HCT116 (cell line): Measurements from ENCODE around the gene LTB4R2. TPM values are rescaled to one million over a fixed set of nuclear protein-coding genes. Genes with fewer than 3 reads are reported as not detected.

ENCODE experiments used
- ATAC-seq: fragments of 200-7000 bp; cut with Tn5 transposase; 2 replicates; pipeline ENCODE4 v1.9.1; 2020; ENCODE audit warnings: mild to moderate bottlenecking, moderate library complexity
- BruUV-seq: library from RNA; stranded (reverse); fragments of 400-500 nt; replicated peaks from 2 replicates; lab custom pipeline; 2021; lab: Mats Ljungman, UMichigan
- CTCF ChIA-PET: fragments of 300-600 bp; sonication (Branson Sonifier 250); formaldehyde crosslinking; loops from one replicate; lab custom pipeline; 2021; ENCODE audit warnings: antibody characterized with exemption; lab: Charles Lee
- POLR2A ChIA-PET: fragments of 300-600, 350-600 bp; sonication (Branson Sonifier 250); formaldehyde crosslinking; loops from one replicate; lab custom pipeline; 2021; ENCODE audit warnings: antibody characterized with exemption; lab: Charles Lee
- RAD21 ChIA-PET, 2 experiments: fragments of 300-600 bp; sonication (Branson Sonifier 250); formaldehyde crosslinking; loops; one replicate each; lab custom pipeline; 2023; ENCODE audit warnings: low total read pairs in 2 of 2; ENCODE audit not compliant: uncharacterized antibody in 2 of 2, unreplicated experiment in 2 of 2, low non-redundant PET in 1 of 2; lab: Charles Lee
- DNase-seq: peaks from one replicate; pipeline ENCODE4 v3.0.0-alpha.2; 2010; ENCODE audit warnings: low read depth, low spot score
- H2AFZ ChIP-seq: fragments of 200-600 bp; shearing (Covaris generic), sonication (generic); 2 replicates; pipeline ENCODE4 v1.6.1; 2017; ENCODE audit warnings: low read depth, mixed run types, mixed read lengths, antibody characterized with exemption, low read length; ENCODE audit not compliant: poor library complexity, severe bottlenecking
- H3K27ac ChIP-seq: 2 replicates; pipeline ENCODE4 v1.5.1; 2012; ENCODE audit warnings: low read depth, low read length
- H3K27me3 ChIP-seq: fragments of 200-600 bp; sonication (generic); 2 replicates; pipeline ENCODE4 v1.6.1; 2016; ENCODE audit warnings: mixed run types, low read length, mixed read lengths; ENCODE audit not compliant: insufficient read depth
- H3K36me3 ChIP-seq, 2 experiments: fragments of 200-500 bp in 1 of 2; fragments of 200-600 bp in 1 of 2; sonication (Bioruptor generic) in 1 of 2; sonication (generic) in 1 of 2; 2 replicates each; pipeline versions ENCODE4 v1.5.1 to v1.6.1; 2014 to 2016; ENCODE audit warnings: low read length in 2 of 2, inconsistent platforms in 1 of 2, mixed read lengths in 1 of 2, mixed run types in 1 of 2; ENCODE audit not compliant: insufficient read depth in 2 of 2, control insufficient read depth in 1 of 2
- H3K4me1 ChIP-seq, 2 experiments: fragments of 200-600 bp in 1 of 2; sonication (generic) in 1 of 2; 2 replicates each; pipeline versions ENCODE4 v1.5.1 to v1.6.1; 2012 to 2017; ENCODE audit warnings: low read length in 2 of 2, inconsistent platforms in 1 of 2, mild to moderate bottlenecking in 1 of 2, mixed read lengths in 1 of 2, mixed run types in 1 of 2, moderate library complexity in 1 of 2; ENCODE audit not compliant: insufficient read depth in 2 of 2, control insufficient read depth in 1 of 2
- H3K4me2 ChIP-seq: fragments of 200-600 bp; sonication (generic); 2 replicates; pipeline ENCODE4 v1.6.1; 2017; ENCODE audit warnings: mixed run types, low read length, mixed read lengths
- H3K4me3 ChIP-seq, 2 experiments: fragments of 200-600 bp in 1 of 2; sonication (generic) in 1 of 2; replicated peaks in 1 of 2; 2 replicates each; pipeline ENCODE4 v1.5.1; 2011 to 2016; ENCODE audit warnings: low read length in 2 of 2, control low read depth in 1 of 2, low read depth in 1 of 2, mild to moderate bottlenecking in 1 of 2, mixed read lengths in 1 of 2, mixed run types in 1 of 2
- H3K79me2 ChIP-seq: fragments of 200-600 bp; sonication (generic); 2 replicates; pipeline ENCODE4 v1.6.1; 2017; ENCODE audit warnings: mild to moderate bottlenecking, mixed run types, low read length, moderate library complexity, mixed read lengths; ENCODE audit not compliant: insufficient read depth
- H3K9ac ChIP-seq: fragments of 200-600 bp; sonication (generic); 2 replicates; pipeline ENCODE4 v1.6.1; 2016; ENCODE audit warnings: low read length, mixed read lengths
- H3K9me2 ChIP-seq: fragments of 200-600 bp; sonication (generic), shearing (Covaris generic); 2 replicates; pipeline ENCODE4 v1.6.1; 2017; ENCODE audit warnings: mixed run types, mild to moderate bottlenecking, moderate library complexity; ENCODE audit not compliant: insufficient read depth
- H3K9me3 ChIP-seq, 2 experiments: fragments of 200-500 bp in 1 of 2; fragments of 200-600 bp in 1 of 2; sonication (Bioruptor generic) in 1 of 2; sonication (generic) in 1 of 2; 2 replicates each; pipeline ENCODE4 v1.6.1; 2014 to 2017; ENCODE audit warnings: low read length in 2 of 2, mixed read lengths in 2 of 2, inconsistent platforms in 1 of 2, low read depth in 1 of 2, mild to moderate bottlenecking in 1 of 2, mixed run types in 1 of 2, moderate library complexity in 1 of 2; ENCODE audit not compliant: control insufficient read depth in 1 of 2, insufficient read depth in 1 of 2
- H4K20me1 ChIP-seq: fragments of 200-600 bp; sonication (generic), shearing (Covaris generic); 2 replicates; pipeline ENCODE4 v1.6.1; 2017; ENCODE audit warnings: mixed run types, mild to moderate bottlenecking, moderate library complexity; ENCODE audit not compliant: insufficient read depth
- CBX3 ChIP-seq: IDR thresholded peaks from 2 replicates; pipeline ENCODE4 v1.6.1; 2012; ENCODE audit warnings: low read depth
- CEBPB ChIP-seq: IDR thresholded peaks from 2 replicates; pipeline ENCODE4 v1.6.1; 2012; ENCODE audit warnings: low read depth
- CTCF ChIP-seq, 3 experiments: fragments of 200-600 bp in 1 of 3; sonication (generic) in 1 of 3; IDR thresholded peaks in 2 of 3; conservative IDR thresholded peaks in 1 of 3; 2 replicates each; pipeline ENCODE4 v1.5.1; 2012 to 2017; ENCODE audit warnings: low read depth in 2 of 3, low read length in 2 of 3, antibody characterized with exemption in 1 of 3, borderline replicate concordance in 1 of 3, control low read depth in 1 of 3, mild to moderate bottlenecking in 1 of 3, mixed read lengths in 1 of 3, mixed run types in 1 of 3, moderate library complexity in 1 of 3; ENCODE audit not compliant: insufficient read depth in 1 of 3
- EGR1 ChIP-seq: IDR thresholded peaks from 2 replicates; pipeline ENCODE4 v1.6.1; 2012; ENCODE audit warnings: low read depth
- EZH2 ChIP-seq: fragments of 200-600 bp; sonication (generic); IDR thresholded peaks from 2 replicates; pipeline ENCODE4 v1.6.1; 2017; ENCODE audit warnings: antibody characterized with exemption, mixed run types
- FOSL1 ChIP-seq: IDR thresholded peaks from 2 replicates; pipeline ENCODE4 v1.6.1; 2012; ENCODE audit warnings: low read depth
- SIN3A ChIP-seq: IDR thresholded peaks from 2 replicates; pipeline ENCODE4 v1.6.1; 2012; ENCODE audit warnings: low read depth
- TCF7L2 ChIP-seq: IDR thresholded peaks from 2 replicates; pipeline ENCODE4 v1.7.0; 2011; ENCODE audit warnings: borderline replicate concordance, inconsistent platforms; ENCODE audit not compliant: insufficient read depth, insufficient read length; ENCODE audit errors: extremely low read depth
- ZNF274 ChIP-seq: fragments of 200-500 bp; sonication (Bioruptor generic); IDR thresholded peaks from 2 replicates; pipeline ENCODE4 v1.6.1; 2014; ENCODE audit warnings: mild to moderate bottlenecking, low read depth, low read length, inconsistent platforms
- intact Hi-C: fragments of 100-400 bp; cut with micrococcal nuclease; formaldehyde crosslinking; loops from 2 replicates; pipeline ENCODE4 v1.10.0; 2022
- total RNA-seq: library from RNA; stranded (reverse); gene quantifications from one replicate; pipeline ENCODE4 v1.2.1, GENCODE V29; 2021; ENCODE audit not compliant: unreplicated experiment

Gene LTB4R2
- total RNA-seq, 1 experiment from 2014 or later: 15.4 TPM

DNA sequence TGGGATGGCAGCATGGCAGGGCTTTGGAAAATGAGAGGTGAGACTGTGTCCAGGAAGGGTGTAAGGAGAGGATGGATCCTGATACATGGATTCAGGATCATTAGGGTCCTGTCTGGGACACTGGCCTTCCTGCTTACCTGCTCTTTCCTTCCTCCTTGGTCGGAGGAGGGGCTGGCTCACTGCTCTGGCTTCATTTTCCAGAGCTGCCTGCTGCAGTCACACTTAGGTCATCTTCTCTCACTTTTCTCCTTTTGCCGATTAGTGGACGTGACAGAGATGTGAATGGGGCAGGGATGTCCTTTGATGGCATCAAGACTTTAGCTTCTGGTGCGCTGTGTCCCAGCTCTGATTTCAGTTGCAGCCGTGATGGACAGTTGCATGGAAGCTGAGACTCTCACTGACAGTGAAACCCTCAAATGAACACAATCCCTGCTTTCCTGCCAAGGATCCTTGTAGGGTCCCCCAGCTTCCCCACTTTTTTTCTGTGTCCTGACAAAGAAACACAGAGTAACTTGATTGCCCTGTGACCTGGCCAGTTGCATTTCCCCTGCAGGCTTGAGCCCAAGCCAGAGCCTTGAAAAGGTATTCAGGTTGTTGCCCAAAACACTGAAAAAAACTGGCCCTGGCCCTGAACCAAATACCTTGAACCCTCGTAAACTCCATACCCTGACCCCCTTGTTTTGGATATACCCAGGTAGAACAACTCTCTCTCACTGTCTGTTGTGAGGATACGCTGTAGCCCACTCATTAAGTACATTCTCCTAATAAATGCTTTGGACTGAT is 1.4 kb upstream of the LTB4R2 start:
- peaks cover 7 to 16% of the 10 kb centered on the region in 2 experiments for H3K4me1 ChIP-seq
- no TSS peak for BruUV-seq
- no peaks in the 10 kb centered on the region for H3K27me3 ChIP-seq
- ChIA-PET CTCF (interaction anchor here (0.6 to 3.3 kb wide), 23 partner anchors 8 to 250 kb away, joined by 3 to 59 read pairs (median 4); partner anchors contain the start of genes CHMP4A, DHRS1, MDP1 and NOP9), POLR2A (interaction anchor here (0.8 to 1.9 kb wide), 3 partner anchors 10 to 123 kb away, joined by 3 to 7 read pairs (median 4); partner anchors contain the start of gene TINF2), RAD21 (interaction anchor here in 1 of 2 experiments (1.0 kb wide), 2 partner anchors 123 to 250 kb away, joined by 3 read pairs; no protein-coding TSS in a partner anchor)
- H3K36me3 ChIP-seq: peaks cover 24 to 28% of the 10 kb centered on the region in 2 experiments; a peak in 3 of 4 replicates
- H3K9me2 ChIP-seq: no peaks in the 10 kb centered on the region
- H3K4me3 ChIP-seq: no peak overlapping the region
- 0 out of 2 replicates have a peak overlapping the region, but pooled peaks have one; percentile 19 for H3K27ac ChIP-seq
- intact Hi-C loops: no loop called here
- ATAC-seq: peak; percentile 28
- H4K20me1 ChIP-seq: no peaks in the 10 kb centered on the region
- H3K9ac ChIP-seq: peak overlapping the region; percentile 29; the same call in 1 of the 2 replicates
- H3K79me2 ChIP-seq: no peaks in the 10 kb centered on the region
- H3K9me3 ChIP-seq: no peaks in the 10 kb centered on the region
- no peak for TF ChIP-seq TCF7L2
- TF ChIP-seq ZNF274: no peak
- TF ChIP-seq FOSL1: no peak
- TF ChIP-seq EZH2: no peak
- no peak for TF ChIP-seq CEBPB
- no peak for TF ChIP-seq CBX3
- no peak for TF ChIP-seq CTCF (IDR thresholded peaks at IDR 0.05 in 2 of 3, conservative IDR thresholded peaks at IDR 0.05 in 1 of 3; ENCODE audit: borderline replicate concordance in 1 of 3, insufficient read depth in 1 of 3, low read depth in 2 of 3, low read length in 2 of 3)
- TF ChIP-seq SIN3A: no peak
- no peak for TF ChIP-seq EGR1
- TF ChIP-seq, all 23 proteins: peak for 0
- peak overlapping the region; percentile 57 for H3K4me2 ChIP-seq
- no peak overlapping the region for H2AFZ ChIP-seq
- no peak for DNase-seq
